Mucosa of rectum (tissue), 2 donors: Measurements from ENCODE around the gene CISD3.

Experiments
- H3K27ac ChIP-seq, 2 donors: one replicate each; pipeline ENCODE4 v1.7.0; 2013; ENCODE audit warnings: inconsistent platforms in 2 of 2, low read depth in 2 of 2, low read length in 2 of 2
- H3K27me3 ChIP-seq, 2 donors: one replicate each; pipeline ENCODE4 v1.7.0; 2013; ENCODE audit warnings: low read length in 2 of 2; ENCODE audit not compliant: control insufficient read depth in 2 of 2, insufficient read depth in 2 of 2
- H3K36me3 ChIP-seq, 2 donors: one replicate each; pipeline ENCODE4 v1.7.0; 2013; ENCODE audit warnings: low read length in 2 of 2; ENCODE audit not compliant: control insufficient read depth in 2 of 2, insufficient read depth in 2 of 2
- H3K4me1 ChIP-seq, 2 donors: one replicate each; pipeline ENCODE4 v1.7.0; 2013; ENCODE audit warnings: low read length in 2 of 2, mild to moderate bottlenecking in 1 of 2; ENCODE audit not compliant: control insufficient read depth in 2 of 2, insufficient read depth in 2 of 2
- H3K4me3 ChIP-seq, 2 donors: one replicate each; pipeline ENCODE4 v1.7.0; 2013; ENCODE audit warnings: low read length in 2 of 2
- H3K9ac ChIP-seq, 2 donors: one replicate each; pipeline ENCODE4 v1.7.0; 2013; ENCODE audit warnings: low read length in 2 of 2, low read depth in 1 of 2, mild to moderate bottlenecking in 1 of 2
- H3K9me3 ChIP-seq, 2 donors: one replicate each; pipeline ENCODE4 v1.7.0; 2013; ENCODE audit warnings: low read length in 2 of 2; ENCODE audit not compliant: control insufficient read depth in 2 of 2
- donor health status: healthy.
- donor health status: Normal muscosa, but diverticular disease.

The CISD3 gene

GRCh38 chr17:38701504-38702165 lies 28.5 kb upstream of the CISD3 start:
- peak overlapping the region; percentile 72 to 78 for H3K4me3 ChIP-seq
- no peaks in the 10 kb centered on the region for H3K36me3 ChIP-seq
- no peaks in the 10 kb centered on the region for H3K9me3 ChIP-seq
- H3K4me1 ChIP-seq = peaks cover 20 to 30% of the 10 kb centered on the region in 2 donors
- no peaks in the 10 kb centered on the region for H3K27me3 ChIP-seq
- peak overlapping the region; percentile 89 to 93 for H3K9ac ChIP-seq
- H3K27ac ChIP-seq = peak overlapping the region; percentile 82 to 89

GRCh38 chr17:38702166-38702915 lies 27.8 kb upstream of the CISD3 start:
- no peaks in the 10 kb centered on the region for H3K9me3 ChIP-seq
- H3K4me1 ChIP-seq = peaks cover 25 to 37% of the 10 kb centered on the region in 2 donors
- no peaks in the 10 kb centered on the region for H3K27me3 ChIP-seq
- peak overlapping the region; percentile 91 to 93 for H3K9ac ChIP-seq
- peak overlapping the region; percentile 75 to 78 for H3K4me3 ChIP-seq
- no peaks in the 10 kb centered on the region for H3K36me3 ChIP-seq
- peak overlapping the region; percentile 89 to 95 for H3K27ac ChIP-seq

- peak overlapping the region; percentile 89 to 95 for H3K27ac ChIP-seq
These were observed 27.0 kb upstream of the CISD3 start for GRCh38 chr17:38702916-38703741.

GRCh38 chr17:38703742-38704605 lies 26.2 kb upstream of the CISD3 start:
- H3K27me3 ChIP-seq = no peaks in the 10 kb centered on the region
- peak overlapping the region; percentile 91 to 93 for H3K9ac ChIP-seq
- H3K9me3 ChIP-seq = no peaks in the 10 kb centered on the region
- peak overlapping the region; percentile 89 to 95 for H3K27ac ChIP-seq
- peak overlapping the region; percentile 75 to 78 for H3K4me3 ChIP-seq
- H3K36me3 ChIP-seq = peaks cover 7 to 11% of the 10 kb centered on the region in 2 donors
- peaks cover 25 to 40% of the 10 kb centered on the region in 2 donors for H3K4me1 ChIP-seq

More at GRCh38 chr17:38702916-38703741, 27.0 kb upstream of the CISD3 start:
- Histone ChIP-seq H3K36me3 (peaks cover 5 to 7% of the 10 kb centered on the region in 2 donors), H3K27me3 (no peaks in the 10 kb centered on the region), H3K9ac (peak overlapping the region; percentile 91 to 93), H3K4me3 (peak overlapping the region; percentile 75 to 78), H3K4me1 (peaks cover 25 to 40% of the 10 kb centered on the region in 2 donors), H3K9me3 (no peaks in the 10 kb centered on the region)

DNA sequence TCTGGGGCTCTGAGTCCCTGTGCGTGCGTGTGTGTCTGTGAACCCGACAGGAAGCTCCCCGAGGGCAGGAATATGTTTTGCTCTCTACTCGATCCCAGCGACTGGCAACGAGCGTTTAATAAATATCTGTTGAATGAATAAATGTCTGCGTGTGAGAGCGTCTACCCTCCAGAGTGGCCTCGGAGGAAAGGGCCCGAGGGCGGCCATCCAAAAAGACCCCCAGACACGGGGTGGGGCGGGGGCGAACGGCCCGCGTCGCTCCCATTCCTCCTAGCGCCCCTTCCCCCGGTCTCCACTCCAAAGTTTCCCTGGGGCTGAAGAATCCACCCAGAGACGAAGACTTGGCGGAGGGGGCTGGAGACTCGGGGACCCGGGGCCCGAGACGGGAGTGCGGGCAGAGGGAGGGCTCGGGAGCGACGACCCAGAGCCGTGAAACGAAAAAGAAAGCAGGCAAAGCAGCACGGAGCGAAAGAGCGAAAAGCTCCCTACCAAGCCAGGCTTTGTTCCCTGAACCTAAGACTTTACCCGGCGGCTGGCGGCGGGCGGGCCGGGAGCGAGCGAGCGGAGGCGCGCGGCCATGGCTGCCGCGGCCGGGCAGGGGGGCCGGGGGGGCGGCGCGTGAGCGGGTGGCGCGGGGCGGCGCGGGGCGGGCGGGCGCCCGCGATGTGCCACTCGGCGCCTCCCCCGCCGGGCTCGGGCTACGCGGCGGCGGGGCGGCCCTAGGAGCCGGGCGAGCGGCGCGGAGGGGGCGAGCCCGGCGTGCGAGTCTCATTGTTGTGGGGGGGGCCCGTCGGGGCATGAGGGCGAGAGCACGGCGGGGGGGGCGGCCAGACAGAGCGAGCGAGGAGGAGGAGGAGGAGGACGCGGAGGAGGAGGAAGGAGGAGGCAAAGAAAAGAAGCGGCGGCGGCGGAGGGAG lies 25.3 kb upstream of the CISD3 start, which contains the start of gene MLLT6:
MLLT6 (plus strand) TSS at position 668 of the 917 bp plus-strand sequence. CDS start 360 bp downstream, outside the sequence.
- Histone ChIP-seq H3K9ac (peak within 1 kb of the TSS; percentile 91 to 93), H3K27me3 (no peaks in the 10 kb centered on the region), H3K27ac (peak within 1 kb of the TSS; percentile 89 to 95), H3K4me1 (peaks cover 25 to 40% of the 10 kb centered on the region in 2 donors), H3K36me3 (peaks cover 11 to 20% of the 10 kb centered on the region in 2 donors), H3K4me3 (peak within 1 kb of the TSS; percentile 77 to 84), H3K9me3 (no peaks in the 10 kb centered on the region)

DNA sequence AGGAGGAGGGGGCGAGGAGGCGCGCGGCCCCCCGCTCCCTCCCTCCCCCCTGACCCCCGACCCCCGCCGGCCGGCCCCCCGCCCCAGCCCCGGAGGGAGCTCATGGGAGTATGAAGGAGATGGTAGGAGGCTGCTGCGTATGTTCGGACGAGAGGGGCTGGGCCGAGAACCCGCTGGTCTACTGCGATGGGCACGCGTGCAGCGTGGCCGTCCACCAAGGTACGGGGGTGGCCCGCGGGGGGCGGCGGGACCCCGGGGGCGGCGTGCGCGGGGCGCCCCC lies 24.7 kb upstream of the CISD3 start:
- H3K4me1 ChIP-seq = peaks cover 25 to 40% of the 10 kb centered on the region in 2 donors
- peak overlapping the region; percentile 63 to 71 for H3K9ac ChIP-seq
- H3K9me3 ChIP-seq = no peaks in the 10 kb centered on the region
- H3K4me3 ChIP-seq = peak overlapping the region; percentile 77 to 84
- H3K36me3 ChIP-seq = peaks cover 16 to 25% of the 10 kb centered on the region in 2 donors
- peak overlapping the region; percentile 67 to 75 for H3K27ac ChIP-seq
- no peaks in the 10 kb centered on the region for H3K27me3 ChIP-seq

DNA sequence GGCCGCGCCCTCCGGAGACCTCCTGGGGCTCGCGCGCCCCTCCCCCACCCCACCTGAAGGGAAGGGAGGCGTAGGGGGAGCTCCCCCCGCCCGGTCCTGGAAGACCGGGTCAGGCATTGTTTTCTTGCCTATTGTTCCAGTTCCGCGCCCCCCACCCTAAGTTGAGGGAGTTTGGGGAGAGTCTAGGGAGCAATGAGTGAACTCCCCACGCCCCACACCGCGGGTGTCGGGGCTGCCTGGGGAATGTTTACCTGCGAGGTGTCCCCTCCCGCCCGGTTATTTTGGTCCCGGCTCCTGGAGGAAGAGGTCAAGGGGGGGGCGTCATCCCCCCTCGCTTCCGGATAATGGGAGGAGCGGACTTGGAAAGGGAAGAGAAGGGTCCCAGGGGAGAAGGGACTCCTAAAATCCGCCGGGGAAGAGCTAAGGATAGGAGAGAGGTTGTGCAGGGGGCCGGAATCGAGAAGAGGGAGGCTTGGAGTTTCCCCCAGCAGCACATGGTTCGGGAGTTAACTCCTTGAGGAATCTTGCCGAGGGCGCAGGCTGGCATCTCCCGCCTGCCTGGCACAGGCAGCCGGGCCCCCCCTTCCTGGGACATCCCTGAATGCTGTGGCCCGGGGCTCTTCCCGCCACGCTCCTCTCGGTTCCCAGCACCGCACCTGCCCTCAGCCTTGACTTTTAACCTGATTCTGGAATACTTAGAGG lies 24.2 kb upstream of the CISD3 start:
- peak overlapping the region; percentile 67 to 75 for H3K27ac ChIP-seq
- H3K36me3 ChIP-seq = peaks cover 20 to 30% of the 10 kb centered on the region in 2 donors
- no peaks in the 10 kb centered on the region for H3K27me3 ChIP-seq
- H3K4me3 ChIP-seq = peak overlapping the region; percentile 77 to 84
- H3K4me1 ChIP-seq = peaks cover 24 to 38% of the 10 kb centered on the region in 2 donors
- peak overlapping the region; percentile 63 to 71 for H3K9ac ChIP-seq
- H3K9me3 ChIP-seq = no peaks in the 10 kb centered on the region

GRCh38 chr17:38706505-38707216 lies 23.5 kb upstream of the CISD3 start:
- no peaks in the 10 kb centered on the region for H3K27me3 ChIP-seq

More at GRCh38 chr17:38706505-38707216, 23.5 kb upstream of the CISD3 start:
- H3K36me3 ChIP-seq = peaks cover 26 to 34% of the 10 kb centered on the region in 2 donors
- no peaks in the 10 kb centered on the region for H3K9me3 ChIP-seq
- peak overlapping the region; percentile 67 to 75 for H3K27ac ChIP-seq
- peaks cover 17 to 31% of the 10 kb centered on the region in 2 donors for H3K4me1 ChIP-seq
- H3K9ac ChIP-seq = peak overlapping the region; percentile 63 to 71
- peak overlapping the region; percentile 77 to 84 for H3K4me3 ChIP-seq
